Activated CD4-positive, alpha-beta T cell treated with anti-CD3 and anti-CD28 coated beads, Interleukin-2, amount 50 U/mL, for 1 hour (primary cell): Measurements from ENCODE around the gene SAMD8.
"Not testable (repeated sequence)": the region's sequence is repeated elsewhere in the genome, so short reads cannot be mapped to it uniquely, and the experiment has no call there.

Experiments used
- DNase-seq: peaks from one replicate; pipeline ENCODE4 v3.0.0-alpha.2; 2020

SAMD8 gene

DNA sequence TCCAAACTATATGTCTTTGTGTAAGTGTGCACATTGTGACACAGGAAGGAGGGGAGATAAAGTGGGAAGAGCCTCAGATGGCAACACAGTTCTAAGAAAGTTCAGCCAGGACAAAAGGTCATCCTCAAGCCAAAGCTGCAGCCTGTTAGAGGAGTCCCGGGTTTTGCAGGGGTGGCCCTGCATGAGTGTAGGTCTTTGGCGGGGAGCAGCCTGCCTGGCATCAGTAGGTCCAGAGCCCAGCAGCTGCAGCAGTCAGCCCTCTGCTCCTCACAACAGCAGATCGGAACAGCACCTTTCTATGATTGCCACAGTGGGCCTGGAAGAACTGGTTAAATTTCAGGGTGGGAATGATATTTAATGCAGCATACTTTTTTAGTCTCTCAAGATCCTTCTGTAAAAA, 85.6 kb downstream of the SAMD8 start:
- DNase-seq: no peak

DNA sequence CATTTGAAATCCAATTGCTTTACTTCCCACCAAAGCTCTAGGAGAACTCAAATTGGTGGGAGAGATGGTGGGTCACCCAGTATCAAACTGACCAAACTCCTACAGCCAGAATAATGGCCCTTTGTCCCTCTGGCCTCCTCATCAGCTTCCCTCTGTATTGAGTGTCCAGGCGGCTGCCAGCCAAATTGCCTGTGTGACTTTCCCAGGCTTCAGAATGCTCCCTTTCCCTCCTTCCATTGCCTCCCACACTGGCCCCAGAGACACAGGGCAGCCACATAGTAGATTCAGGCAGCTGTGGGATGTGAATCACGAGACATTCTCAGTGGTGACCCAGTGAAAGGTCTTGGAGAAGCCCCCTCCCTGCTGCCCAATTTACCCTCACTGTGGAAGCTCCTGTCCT, 86.5 kb downstream of the SAMD8 start:
- DNase-seq: no peak

GRCh38 chr10:75199949-75200348, 88.5 kb downstream of the SAMD8 start:
- DNase-seq: not testable (repeated sequence)

GRCh38 chr10:75201793-75202307, 90.4 kb downstream of the SAMD8 start:
- no peak for DNase-seq

- no peak for DNase-seq
Observed at GRCh38 chr10:75202321-75203045, 91.0 kb downstream of the SAMD8 start.

DNA sequence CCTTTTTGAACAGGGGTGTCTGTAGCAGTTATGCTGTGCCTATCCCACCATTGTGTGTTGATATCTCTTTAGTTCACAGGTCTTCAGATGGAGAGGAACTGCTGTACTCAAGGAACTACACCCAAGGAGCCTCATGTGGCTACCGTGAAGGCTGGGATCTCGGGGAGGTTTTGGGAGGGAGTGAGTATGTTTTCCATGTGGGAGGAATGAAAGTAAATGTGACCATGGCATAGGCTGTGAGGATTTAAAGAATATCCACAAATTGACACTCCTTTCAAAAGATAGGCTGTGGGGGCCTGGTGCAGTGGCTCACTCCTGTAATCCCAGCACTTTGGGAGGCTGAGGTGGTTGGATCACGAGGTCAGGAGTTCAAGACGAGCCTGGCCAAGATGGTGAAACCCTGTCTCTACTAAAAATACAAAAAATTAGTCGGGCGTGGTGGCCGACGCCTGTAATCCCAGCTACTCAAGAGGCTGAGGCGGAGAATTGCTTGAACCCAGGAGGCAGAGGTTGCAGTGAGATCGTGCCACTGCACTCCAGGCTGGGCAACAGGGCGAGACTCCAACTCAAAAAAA, 91.7 kb downstream of the SAMD8 start:
- not testable (repeated sequence) for DNase-seq

GRCh38 chr10:75203724-75204123, 92.3 kb downstream of the SAMD8 start:
- DNase-seq: no peak

DNA sequence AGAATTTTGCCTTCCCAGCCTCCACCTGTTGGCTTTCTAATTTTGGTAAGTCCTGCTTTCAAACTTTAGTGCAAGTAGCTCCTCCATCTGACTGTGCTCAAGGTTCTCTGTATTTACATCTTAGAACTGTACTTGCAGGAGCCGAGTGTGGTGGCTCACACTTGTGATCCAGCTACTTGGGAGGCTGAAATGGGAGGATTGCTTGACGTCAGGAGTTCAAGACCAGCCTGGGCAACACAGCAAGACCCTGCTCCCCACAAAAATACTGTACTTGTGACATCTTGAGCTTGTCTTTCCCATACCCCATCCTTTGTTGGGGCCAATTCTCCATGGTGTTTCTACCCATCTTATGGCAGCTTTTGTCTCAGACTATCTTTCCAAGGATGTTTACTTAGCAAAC, 94.5 kb downstream of the SAMD8 start:
- DNase-seq: no peak

DNA sequence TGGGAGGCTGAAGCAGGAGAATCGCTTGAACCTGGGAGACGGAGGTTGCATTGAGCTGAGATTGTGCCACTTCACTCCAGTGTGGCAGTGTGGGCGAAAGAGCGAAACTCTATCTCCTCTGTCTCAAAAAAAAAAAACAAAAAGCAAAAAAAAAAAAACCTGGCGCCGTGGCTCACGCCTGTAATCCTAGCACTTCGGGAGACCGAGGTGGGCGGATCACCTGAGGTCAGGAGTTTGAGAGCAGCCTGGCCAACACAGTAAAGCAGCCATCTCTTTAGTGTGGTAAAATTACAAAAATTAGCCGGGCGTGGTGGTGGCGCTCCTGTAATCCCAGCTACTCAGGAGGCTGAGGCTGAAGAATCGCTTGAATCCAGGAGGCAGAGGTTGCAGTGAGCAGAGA, 95.2 kb downstream of the SAMD8 start:
- not testable (repeated sequence) for DNase-seq

GRCh38 chr10:75207079-75207856, 95.8 kb downstream of the SAMD8 start:
- no peak for DNase-seq

GRCh38 chr10:75207857-75208144, 96.3 kb downstream of the SAMD8 start:
- DNase-seq: no peak

DNA sequence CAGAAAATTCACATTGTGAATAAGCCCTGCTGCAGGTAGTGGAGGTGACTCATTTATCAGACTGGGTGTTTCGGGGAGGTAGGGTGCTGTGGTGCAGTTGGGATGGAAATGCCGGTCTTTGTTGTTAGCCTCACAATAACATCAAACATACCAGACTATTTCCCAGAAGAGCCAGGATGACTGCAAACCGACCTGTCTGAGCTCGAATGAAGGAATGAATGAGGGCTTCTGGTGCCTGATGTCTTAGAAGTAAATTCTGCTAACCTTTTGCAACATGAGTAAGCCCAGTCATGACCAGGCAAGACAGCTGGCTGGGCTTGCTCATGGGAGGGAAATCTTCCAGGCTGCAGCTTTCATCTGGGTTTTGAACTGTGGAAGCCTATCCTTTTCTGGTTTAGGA, 96.7 kb downstream of the SAMD8 start:
- no peak for DNase-seq

DNA sequence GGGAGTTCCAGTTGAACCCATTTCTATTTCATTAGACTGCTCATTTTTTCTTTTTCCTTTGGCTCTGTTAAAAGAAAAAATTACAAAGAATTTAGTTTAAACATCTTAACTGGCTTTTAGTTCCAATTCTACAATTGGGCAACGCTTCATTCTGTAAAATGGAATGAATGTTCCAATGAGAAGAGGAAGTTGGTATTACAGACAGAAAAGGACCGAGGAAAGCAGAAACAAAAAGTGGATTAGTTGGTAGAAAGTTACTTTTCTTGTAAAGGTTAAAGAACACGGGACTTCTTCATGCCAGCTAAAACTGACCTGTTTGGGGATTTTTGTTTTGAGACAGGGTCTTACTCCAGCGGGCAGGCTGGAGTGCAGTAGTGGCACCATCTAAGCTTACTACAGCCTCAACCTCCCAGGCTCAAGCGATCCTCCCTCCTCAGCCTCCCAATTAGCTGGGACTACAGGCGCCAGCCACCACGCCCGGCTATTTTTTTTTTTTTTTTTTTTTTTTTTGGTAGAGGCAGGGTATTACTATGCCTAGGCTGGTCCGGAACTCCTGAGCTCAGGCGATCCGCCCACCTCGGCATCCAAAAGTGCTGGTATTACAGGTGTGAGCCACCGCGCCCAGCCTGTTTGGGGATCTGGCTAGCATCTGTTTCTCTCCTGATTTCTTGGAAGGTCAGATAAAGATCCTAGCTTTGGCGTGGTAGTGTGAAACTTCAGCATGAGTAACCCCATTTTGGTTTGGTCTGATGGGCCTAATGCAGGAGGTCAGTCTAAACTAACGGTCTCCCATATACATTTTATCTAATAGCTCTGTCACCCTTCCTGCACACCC, 97.8 kb downstream of the SAMD8 start:
- peak; percentile 8 for DNase-seq

GRCh38 chr10:75209921-75210281, 98.4 kb downstream of the SAMD8 start:
- DNase-seq: peak; percentile 74

DNA sequence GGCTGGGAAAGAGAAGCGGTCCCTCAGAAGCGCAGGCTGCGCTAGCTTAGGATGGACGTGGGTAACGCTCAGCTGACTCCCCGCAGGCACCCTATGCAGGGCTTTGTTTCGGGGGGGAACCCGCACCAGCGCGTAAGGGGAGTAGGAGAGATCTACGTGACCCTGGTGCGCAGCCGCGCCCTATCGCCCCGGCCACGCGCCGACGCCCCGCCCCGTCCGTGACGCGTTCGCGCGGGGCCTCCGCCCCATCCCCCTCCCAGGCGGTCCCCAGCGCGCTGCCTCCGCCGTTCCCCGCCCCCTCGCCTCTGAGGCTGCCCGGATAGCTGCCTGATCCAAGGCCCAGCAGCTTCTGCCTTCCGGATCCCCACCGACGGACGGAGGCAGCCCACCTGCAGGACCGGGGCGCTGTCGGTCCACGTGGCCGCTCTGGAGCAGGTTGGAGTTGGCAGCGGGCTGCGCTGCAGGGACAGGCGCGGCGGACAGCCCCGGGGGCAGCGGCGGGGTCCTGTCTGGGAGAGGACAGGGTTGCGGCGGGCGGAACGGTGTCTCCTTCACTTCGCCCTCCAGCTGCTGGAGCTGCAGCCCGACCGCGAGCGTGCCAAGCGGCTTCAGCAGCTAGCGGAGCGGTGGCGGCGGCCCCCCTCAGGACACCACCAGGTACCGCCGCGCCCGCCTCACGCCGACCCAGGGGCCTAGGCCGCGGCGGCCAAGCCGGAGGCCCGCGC, 99.0 kb downstream of the SAMD8 start, which contains the start of gene VDAC2:
Gene VDAC2 (plus strand): TSS at position 515 of the 725 bp plus-strand sequence. CDS start 363 bp downstream, outside the sequence.
- peak; percentile 95 for DNase-seq

GRCh38 chr10:75211007-75211691, 99.7 kb downstream of the SAMD8 start:
- peak; percentile 19 for DNase-seq

DNA sequence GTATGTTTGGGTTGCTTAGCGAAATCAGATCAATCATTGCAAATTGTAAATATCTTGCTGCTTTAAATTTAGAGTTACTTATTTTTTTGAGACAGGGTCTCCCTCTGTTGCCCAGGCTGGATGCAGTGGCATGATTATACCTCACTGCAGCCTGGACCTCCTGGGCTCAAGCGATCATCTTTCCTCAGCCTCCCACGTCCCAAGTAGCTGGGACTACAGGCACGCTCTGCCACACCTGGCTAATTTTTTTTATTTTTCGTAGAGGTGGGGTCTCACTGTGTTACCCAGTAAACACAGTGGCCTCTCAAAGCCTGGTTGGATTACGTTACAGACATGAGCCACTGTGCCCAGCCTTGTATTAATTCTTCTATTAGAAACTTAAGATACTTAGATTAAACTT, 100.9 kb downstream of the SAMD8 start:
- DNase-seq: no peak

- no peak for DNase-seq
Observed at GRCh38 chr10:75220274-75220673, 108.8 kb downstream of the SAMD8 start.

DNA sequence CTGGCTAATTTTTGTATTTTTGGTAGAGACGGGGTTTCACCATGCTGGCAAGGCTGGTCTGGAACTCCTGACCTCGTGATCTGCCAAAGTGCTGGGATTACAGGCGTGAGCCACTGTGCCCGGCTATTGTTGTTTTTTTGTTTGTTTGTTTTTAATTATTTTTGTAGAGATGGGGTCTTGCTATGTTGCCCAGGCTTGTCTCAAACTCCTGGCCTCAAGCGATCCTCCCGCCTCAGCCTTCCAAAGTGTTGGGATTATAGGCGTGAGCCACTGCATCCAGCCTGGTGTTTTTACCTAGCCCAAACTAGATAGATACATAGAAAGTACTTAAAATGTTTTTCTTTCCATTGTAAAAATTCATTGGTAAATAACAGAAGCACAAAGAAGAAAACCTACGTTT, 110.0 kb downstream of the SAMD8 start:
- not testable (repeated sequence) for DNase-seq

DNA sequence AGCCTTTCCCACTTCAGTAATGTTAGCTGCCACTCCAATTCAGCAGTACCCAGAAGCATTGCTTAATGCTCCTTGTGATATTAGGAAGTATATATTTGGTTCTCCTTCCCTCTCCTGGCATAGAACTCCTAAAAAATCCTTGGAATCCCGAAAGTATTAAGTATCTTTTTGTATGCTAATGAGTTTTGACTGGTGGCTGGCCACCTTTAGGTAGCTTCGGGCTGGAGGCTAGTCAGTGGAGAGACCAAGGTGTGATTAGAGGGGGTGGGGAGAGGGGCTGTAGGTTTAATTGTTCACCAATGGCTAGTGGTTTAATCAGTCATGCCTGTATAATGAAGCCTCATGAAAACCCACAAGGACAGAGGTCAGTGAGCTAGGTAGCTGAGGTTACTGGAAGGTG, 112.1 kb downstream of the SAMD8 start:
- DNase-seq: no peak

DNA sequence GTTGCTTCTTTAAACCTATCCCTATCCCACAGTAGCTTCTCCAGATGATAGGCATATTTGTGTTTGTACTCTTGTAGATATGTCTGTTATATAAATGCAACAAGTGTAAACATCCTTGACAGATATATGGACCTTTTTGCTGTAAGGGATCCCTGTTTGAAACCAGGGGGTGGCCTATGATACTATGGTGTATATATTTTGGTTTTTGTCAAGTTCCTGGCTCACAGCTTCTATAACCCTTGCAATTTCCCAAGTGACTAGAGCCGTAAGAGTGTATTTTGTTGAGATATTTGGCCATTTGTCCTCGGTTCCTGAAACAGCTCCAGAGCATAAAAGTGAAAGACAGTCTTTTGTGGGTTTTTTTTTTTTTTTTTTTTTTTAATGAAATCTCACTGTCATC, 114.6 kb downstream of the SAMD8 start:
- no peak for DNase-seq

DNA sequence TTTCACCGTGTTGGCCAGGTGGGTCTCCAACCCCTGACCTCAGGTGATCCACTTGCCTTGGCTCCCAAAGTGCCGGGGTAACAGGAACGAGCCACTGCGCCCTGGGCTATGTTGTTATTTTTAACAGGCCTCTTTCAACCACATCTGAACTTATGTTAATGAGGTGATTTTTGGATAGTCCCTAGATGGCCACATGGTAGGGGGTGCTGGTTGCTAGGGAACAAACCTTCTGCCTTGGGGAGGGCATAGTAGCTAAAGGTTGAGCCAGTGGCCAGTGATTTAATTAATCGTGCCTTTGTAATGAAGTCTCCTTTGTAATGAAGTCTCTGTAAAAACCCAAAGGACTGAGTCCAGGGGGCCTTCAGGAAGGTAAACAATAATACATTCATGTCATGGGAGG, 115.2 kb downstream of the SAMD8 start:
- no peak for DNase-seq
